ENCODE results near the gene DGKI.

Gene DGKI

DNA sequence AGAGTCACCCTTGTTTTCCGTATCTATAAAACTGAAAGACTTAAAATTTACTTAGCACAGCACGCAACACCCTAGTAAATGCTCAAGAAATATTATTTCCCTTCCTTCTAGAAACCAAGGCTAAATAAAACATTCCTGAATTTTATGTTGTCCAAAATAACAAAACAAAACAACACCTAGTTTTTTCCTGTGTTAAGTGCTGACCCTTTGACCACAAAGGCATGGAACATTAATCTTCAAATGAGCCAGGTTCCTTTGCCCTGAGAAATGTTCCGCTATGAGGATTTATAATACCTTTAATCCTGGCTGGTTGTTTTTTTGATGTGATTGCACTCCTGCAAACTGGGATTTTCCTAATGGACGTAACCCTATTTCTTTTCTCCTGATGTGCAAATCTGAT lies 29.0 kb upstream of the DGKI start:
- TF ChIP-seq, protein P1, sequence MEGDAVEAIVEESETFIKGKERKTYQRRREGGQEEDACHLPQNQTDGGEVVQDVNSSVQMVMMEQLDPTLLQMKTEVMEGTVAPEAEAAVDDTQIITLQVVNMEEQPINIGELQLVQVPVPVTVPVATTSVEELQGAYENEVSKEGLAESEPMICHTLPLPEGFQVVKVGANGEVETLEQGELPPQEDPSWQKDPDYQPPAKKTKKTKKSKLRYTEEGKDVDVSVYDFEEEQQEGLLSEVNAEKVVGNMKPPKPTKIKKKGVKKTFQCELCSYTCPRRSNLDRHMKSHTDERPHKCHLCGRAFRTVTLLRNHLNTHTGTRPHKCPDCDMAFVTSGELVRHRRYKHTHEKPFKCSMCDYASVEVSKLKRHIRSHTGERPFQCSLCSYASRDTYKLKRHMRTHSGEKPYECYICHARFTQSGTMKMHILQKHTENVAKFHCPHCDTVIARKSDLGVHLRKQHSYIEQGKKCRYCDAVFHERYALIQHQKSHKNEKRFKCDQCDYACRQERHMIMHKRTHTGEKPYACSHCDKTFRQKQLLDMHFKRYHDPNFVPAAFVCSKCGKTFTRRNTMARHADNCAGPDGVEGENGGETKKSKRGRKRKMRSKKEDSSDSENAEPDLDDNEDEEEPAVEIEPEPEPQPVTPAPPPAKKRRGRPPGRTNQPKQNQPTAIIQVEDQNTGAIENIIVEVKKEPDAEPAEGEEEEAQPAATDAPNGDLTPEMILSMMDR (conservative IDR thresholded peaks at IDR 0.05; ENCODE audit: low read depth, low read length): no peak
- no peaks in the 10 kb centered on the region for H3K36me3 ChIP-seq (ENCODE audit: insufficient read depth)
- no peak overlapping the region for H3K4me3 ChIP-seq (IDR thresholded peaks at IDR 0.05; ENCODE audit: insufficient read depth, low read depth, low read length)
- H4K20me1 ChIP-seq (ENCODE audit: insufficient read depth): no peaks in the 10 kb centered on the region
- no peak overlapping the region for H3K27ac ChIP-seq
- no peak overlapping the region for H3K4me2 ChIP-seq
- H3K9ac ChIP-seq: no peak overlapping the region
- no peaks in the 10 kb centered on the region for H3K4me1 ChIP-seq (ENCODE audit: low read depth, poor library complexity, severe bottlenecking)
- no peaks in the 10 kb centered on the region for H3K27me3 ChIP-seq (ENCODE audit: insufficient read depth, low read depth)
- no peak overlapping the region for H2AFZ ChIP-seq (ENCODE audit: low read depth)
- no peaks in the 10 kb centered on the region for H3K79me2 ChIP-seq (ENCODE audit: insufficient read depth, low read depth)

DNA sequence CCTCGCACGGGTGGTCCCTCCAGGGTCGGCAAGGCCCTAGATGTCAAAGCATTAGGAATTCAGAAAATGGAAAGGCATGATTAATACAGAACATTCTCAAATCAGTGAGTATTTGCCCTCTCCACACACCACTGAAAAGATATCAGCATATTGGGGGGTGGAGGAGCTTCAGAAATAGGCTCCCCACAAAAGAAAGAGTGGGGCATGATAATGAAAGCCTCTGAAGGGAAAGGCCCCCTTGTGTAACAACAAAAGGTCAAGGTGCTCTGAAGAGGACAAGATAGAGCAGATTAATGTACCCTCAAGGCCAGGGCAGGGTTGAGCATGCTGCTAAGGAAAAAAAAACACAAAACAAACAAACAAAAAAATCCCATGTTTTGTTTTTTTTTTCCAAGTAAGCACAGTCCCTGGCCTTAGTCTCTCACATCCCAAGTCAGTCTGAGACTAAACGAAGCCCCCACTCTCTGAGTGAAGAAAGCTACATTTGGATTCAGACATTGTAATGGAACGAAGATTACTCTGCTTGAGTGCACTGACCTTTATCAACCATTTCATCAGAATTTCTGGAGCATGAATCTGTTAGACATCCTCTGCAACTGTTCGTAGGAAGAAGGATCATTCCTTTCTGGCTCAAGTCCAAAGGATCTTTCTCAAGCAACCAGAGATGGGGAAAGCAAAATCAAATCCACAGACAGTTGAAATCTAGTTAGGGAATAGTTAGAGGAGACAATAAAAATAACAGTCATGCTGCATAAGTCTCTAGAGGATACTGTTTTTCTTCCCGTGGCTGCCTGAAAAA lies 27.4 kb upstream of the DGKI start:
- no peaks in the 10 kb centered on the region for H3K36me3 ChIP-seq (ENCODE audit: insufficient read depth)
- no peak overlapping the region for H3K27ac ChIP-seq
- H3K4me3 ChIP-seq (IDR thresholded peaks at IDR 0.05; ENCODE audit: insufficient read depth, low read depth, low read length): no peak overlapping the region
- H3K4me1 ChIP-seq (ENCODE audit: low read depth, poor library complexity, severe bottlenecking): no peaks in the 10 kb centered on the region
- H3K27me3 ChIP-seq (ENCODE audit: insufficient read depth, low read depth): no peaks in the 10 kb centered on the region
- H2AFZ ChIP-seq (ENCODE audit: low read depth): no peak overlapping the region
- no peaks in the 10 kb centered on the region for H3K79me2 ChIP-seq (ENCODE audit: insufficient read depth, low read depth)
- TF ChIP-seq, protein P1 (conservative IDR thresholded peaks at IDR 0.05; ENCODE audit: low read depth, low read length): no peak
- H3K9ac ChIP-seq: no peak overlapping the region
- no peaks in the 10 kb centered on the region for H4K20me1 ChIP-seq (ENCODE audit: insufficient read depth)
- H3K4me2 ChIP-seq: no peak overlapping the region

DNA sequence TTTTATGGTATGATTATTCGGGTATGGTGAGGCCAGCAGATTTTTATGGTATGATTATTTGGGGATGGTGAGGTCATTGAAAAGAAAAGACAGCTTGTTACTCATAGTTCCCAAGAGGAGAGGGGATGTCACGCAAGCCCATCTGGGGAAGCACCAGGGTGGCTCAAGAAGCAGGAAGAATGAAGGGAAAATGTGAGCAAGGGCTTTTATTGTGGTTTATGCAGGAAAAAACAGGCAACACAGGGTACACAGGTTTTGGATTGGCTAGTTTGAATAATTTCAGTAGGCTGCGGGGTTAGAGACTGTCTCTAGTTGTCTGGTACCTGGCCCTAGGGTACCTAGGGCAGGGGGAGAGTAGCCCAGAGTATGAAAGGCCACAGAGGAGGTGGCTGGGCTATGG lies 26.8 kb upstream of the DGKI start:
- Histone ChIP-seq H3K36me3 (ENCODE audit: insufficient read depth) (no peaks in the 10 kb centered on the region), H3K27ac (no peak overlapping the region), H3K4me3 (IDR thresholded peaks at IDR 0.05; ENCODE audit: insufficient read depth, low read depth, low read length) (no peak overlapping the region), H3K4me1 (ENCODE audit: low read depth, poor library complexity, severe bottlenecking) (no peaks in the 10 kb centered on the region), H4K20me1 (ENCODE audit: insufficient read depth) (no peaks in the 10 kb centered on the region), H3K9ac (no peak overlapping the region), H3K4me2 (no peak overlapping the region), H3K27me3 (ENCODE audit: insufficient read depth, low read depth) (no peaks in the 10 kb centered on the region), H3K79me2 (ENCODE audit: insufficient read depth, low read depth) (no peaks in the 10 kb centered on the region), H2AFZ (ENCODE audit: low read depth) (no peak overlapping the region)
- TF ChIP-seq, protein P1 (conservative IDR thresholded peaks at IDR 0.05; ENCODE audit: low read depth, low read length): no peak

DNA sequence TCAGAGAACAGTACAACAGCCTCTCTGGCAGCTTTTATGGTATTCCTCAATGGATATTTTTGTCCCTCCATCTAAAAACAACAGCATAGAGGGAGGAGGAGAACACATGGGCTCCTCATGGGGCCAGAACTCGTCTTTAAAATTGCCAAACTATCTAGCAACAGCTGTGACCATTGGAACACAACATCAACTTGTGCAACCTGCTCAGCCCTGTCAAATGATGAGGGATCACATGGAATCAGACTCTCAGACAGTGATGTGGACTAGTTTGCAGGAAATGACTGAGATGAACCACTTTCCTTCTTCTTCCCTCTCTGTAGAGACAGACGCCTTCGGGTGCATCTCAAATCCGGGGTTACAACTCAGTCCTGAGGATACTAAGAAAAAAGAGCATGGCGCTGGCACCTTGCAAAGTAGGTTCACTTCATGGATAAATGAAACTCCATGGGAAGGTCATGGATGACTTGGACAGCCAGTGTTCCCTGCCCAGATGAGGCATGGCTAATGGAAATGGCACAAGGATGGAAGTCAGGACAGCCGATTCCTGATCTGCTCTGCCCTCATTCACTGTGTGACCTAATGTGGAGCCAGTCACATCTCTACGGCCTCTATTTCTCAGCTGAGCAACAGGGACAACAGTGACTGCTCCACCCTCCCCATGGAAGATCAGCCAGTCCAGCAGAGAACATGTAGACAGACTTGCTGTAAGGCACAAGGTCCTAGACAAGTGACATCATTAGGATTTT lies 24.6 kb upstream of the DGKI start:
- H3K27me3 ChIP-seq (ENCODE audit: insufficient read depth, low read depth): no peaks in the 10 kb centered on the region
- no peaks in the 10 kb centered on the region for H4K20me1 ChIP-seq (ENCODE audit: insufficient read depth)
- H3K4me1 ChIP-seq (ENCODE audit: low read depth, poor library complexity, severe bottlenecking): no peaks in the 10 kb centered on the region
- no peak overlapping the region for H3K27ac ChIP-seq
- H3K4me2 ChIP-seq: no peak overlapping the region
- H3K36me3 ChIP-seq (ENCODE audit: insufficient read depth): no peaks in the 10 kb centered on the region
- no peaks in the 10 kb centered on the region for H3K79me2 ChIP-seq (ENCODE audit: insufficient read depth, low read depth)
- no peak overlapping the region for H3K9ac ChIP-seq
- no peak overlapping the region for H3K4me3 ChIP-seq (IDR thresholded peaks at IDR 0.05; ENCODE audit: insufficient read depth, low read depth, low read length)
- H2AFZ ChIP-seq (ENCODE audit: low read depth): no peak overlapping the region
- TF ChIP-seq, protein P1 (conservative IDR thresholded peaks at IDR 0.05; ENCODE audit: low read depth, low read length): no peak

All from KMS-11 (cell line).